ENCODE measurements around the gene KRTAP10-5. TPM values are rescaled to one million over a fixed set of nuclear protein-coding genes. Genes with fewer than 3 reads are reported as not detected.

The KRTAP10-5 gene
- total RNA-seq, 1 donor from 2014 or later: not detected

DNA sequence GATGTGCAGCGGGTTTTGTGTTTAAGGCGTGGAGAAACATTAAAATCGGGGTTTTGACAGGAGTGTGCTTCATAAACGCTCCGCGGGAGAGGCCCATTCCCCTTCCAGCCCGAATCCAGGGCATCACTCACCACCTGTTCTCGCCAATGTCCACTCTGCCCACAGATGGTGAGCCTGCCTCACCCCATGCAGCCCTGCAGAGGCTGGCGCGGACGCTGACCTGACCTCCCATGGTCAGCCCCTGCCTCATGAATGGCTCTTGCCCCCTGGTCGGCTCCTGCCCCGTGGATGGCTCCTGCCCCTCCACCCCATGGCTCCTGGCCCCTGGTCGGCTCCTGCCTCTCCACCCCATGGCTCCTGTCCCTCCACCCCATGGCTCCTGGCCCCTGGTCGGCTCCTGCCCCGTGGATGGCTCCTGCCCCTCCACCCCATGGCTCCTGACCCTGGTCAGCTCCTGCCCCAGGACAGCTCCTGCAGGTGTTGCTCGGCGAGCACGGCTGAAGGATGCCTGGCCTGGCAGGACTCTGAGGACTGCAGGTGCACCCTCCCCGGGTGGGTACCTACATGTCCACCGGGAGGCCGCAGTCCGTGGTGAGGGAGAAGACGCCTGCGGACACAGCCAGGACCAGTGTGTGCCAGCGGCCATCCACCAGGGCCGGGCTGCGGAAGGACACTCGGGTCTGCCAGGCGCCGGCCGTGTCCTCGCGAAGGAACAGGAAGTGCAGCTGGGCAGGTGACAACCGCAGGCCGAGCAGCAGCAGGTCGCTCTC, 47.1 kb downstream of the KRTAP10-5 start:
- no peak for TF ChIP-seq CTCF (IDR thresholded peaks at IDR 0.05; ENCODE audit: unreplicated experiment)
- Mint-ChIP-seq H3K4me3 (no peak overlapping the region), H3K36me3 (no peaks in the 10 kb centered on the region), H3K27me3 (ENCODE audit: low read depth) (no peaks in the 10 kb centered on the region), H3K9me3 (peaks cover 5% of the 10 kb centered on the region), H3K27ac (no peak overlapping the region), H3K4me1 (no peaks in the 10 kb centered on the region)
- DNase-seq (ENCODE audit: low spot score in 2 of 2, unreplicated experiment in 2 of 2): no peak

- TF ChIP-seq CTCF (IDR thresholded peaks at IDR 0.05; ENCODE audit: unreplicated experiment): no peak
- no peaks in the 10 kb centered on the region for H3K36me3 Mint-ChIP-seq
- H3K9me3 Mint-ChIP-seq: peaks cover 5% of the 10 kb centered on the region
- no peak overlapping the region for H3K4me3 Mint-ChIP-seq
- no peak for DNase-seq (ENCODE audit: low spot score in 2 of 2, unreplicated experiment in 2 of 2)
- no peaks in the 10 kb centered on the region for H3K27me3 Mint-ChIP-seq (ENCODE audit: low read depth)
- H3K27ac Mint-ChIP-seq: no peak overlapping the region
- H3K4me1 Mint-ChIP-seq: no peaks in the 10 kb centered on the region
Measured at GRCh38 chr21:44532712-44533111, 47.7 kb downstream of the KRTAP10-5 start.

DNA sequence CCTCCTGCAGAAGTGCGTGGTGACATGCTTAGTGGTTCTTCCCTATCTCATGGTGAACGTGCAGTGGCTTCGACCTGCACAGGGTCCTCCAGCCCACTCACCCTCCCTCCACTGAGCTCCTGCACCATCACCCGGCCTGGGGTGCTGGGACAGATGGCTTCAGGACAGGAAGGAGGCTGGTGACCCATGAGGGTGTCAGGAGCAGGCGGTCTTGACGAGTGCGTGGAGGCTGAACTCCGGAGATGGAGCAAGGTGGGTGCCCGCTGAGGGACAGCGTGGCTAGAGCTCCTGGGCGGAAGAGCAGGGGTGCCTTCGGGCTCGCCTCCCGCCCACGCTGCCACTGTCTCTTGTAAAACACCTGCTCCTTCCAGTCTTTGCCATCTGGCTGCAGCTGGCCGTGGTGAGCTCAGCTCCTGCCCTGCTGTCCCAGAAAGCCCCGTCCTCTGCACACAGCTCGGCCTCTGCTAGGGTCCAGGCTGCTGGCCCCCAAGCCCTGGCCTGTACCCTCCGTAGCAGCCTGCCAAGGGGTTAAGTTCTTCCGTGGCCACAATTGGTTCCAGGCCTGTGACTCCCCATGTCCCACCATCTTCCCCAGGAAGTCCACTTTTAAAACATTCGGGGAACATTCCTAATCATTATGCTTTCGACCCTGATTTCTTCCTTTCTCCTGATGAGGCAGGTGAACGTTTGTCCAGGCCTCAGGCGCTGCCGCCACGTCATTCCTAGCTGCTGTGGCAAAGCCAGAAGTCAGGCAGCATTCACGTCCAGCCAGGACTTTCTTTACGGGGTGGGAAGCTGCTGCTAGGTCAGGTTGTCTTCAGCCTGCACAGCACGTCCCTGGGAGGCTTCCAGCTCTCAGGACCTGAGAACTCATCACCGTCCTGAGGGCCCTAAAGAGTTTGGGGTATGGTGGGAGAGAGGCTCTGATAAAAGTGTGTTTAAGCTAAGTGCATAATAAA, 48.5 kb downstream of the KRTAP10-5 start:
- no peak overlapping the region for H3K27ac Mint-ChIP-seq
- no peak overlapping the region for H3K4me3 Mint-ChIP-seq
- no peaks in the 10 kb centered on the region for H3K9me3 Mint-ChIP-seq

DNA sequence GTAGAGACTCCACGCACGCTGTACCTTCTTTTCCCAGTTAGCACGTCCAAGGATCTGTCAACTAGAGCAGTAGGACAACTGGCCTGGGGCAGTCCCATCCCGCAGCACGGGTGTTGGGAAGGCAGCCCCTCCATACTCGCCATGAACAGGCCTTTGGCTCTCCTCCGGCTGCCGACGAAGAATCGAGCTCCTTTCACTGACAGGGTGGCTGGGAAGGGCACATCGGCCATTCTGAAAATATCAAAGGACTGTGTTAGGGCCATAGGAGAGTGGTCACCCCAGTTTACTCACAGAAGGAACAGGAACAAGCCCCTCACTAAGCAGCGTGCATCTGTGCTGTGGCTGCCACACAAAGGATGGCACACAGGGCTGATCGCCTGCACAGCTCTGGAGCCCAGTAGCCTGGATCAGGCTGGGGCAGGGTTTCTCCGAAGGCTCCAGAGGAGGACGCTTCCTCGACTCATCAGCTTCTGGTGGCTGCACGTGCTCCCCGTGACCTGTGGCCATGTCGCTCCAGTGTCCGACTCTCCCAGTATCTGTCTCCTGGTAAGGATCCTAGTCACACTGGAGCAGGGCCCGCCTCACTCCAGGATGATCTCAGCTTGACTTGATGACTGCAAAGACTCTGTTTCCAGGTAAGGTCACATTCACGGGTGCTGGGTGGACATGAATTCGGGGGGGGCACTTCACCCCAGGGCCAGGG, 49.4 kb downstream of the KRTAP10-5 start:
- Mint-ChIP-seq H3K4me1 (no peaks in the 10 kb centered on the region), H3K27ac (no peak overlapping the region), H3K9me3 (no peaks in the 10 kb centered on the region), H3K27me3 (ENCODE audit: low read depth) (no peaks in the 10 kb centered on the region), H3K36me3 (no peaks in the 10 kb centered on the region), H3K4me3 (no peak overlapping the region)
- TF ChIP-seq CTCF (IDR thresholded peaks at IDR 0.05; ENCODE audit: unreplicated experiment): no peak
- DNase-seq (ENCODE audit: low spot score in 2 of 2, unreplicated experiment in 2 of 2): no peak

More for the DNA sequence above, 48.5 kb downstream of the KRTAP10-5 start:
- H3K27me3 Mint-ChIP-seq (ENCODE audit: low read depth): no peaks in the 10 kb centered on the region
- no peaks in the 10 kb centered on the region for H3K4me1 Mint-ChIP-seq
- H3K36me3 Mint-ChIP-seq: no peaks in the 10 kb centered on the region
- DNase-seq (ENCODE audit: low spot score in 2 of 2, unreplicated experiment in 2 of 2): no peak
- no peak for TF ChIP-seq CTCF (IDR thresholded peaks at IDR 0.05; ENCODE audit: unreplicated experiment)

DNA sequence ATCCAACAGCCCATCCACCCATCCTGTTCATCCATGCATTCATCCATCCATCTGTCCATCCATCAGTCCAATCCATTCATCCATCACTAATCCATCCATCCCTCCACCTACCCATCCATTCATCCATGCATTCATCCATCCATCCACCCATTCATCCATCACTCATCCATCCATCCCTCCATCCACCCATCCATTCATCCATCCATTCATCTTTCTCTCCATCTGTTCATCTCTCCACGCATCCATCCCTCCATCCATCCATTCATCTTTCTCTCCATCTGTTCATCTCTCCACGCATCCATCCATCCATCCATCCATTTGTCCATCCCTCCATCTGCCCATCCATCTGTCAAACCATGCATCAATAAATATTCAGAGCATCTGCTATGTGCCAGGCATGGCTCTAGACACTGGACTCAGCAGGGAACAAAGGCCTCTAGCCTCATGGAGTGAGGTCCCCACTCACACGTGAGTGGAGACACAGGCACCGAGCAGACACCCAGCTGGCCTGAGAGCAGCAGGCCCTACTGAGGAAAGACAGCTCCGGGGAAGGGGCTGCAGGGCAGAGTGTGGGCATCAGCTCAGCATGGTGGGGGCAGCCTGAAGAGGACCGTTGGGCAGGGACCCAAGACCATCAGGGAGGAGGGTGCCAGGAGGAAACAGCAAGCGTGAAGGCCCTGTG, 50.0 kb downstream of the KRTAP10-5 start:
- no peaks in the 10 kb centered on the region for H3K4me1 Mint-ChIP-seq
- H3K36me3 Mint-ChIP-seq: no peaks in the 10 kb centered on the region
- H3K27ac Mint-ChIP-seq: no peak overlapping the region
- no peak for TF ChIP-seq CTCF (IDR thresholded peaks at IDR 0.05; ENCODE audit: unreplicated experiment)
- H3K9me3 Mint-ChIP-seq: no peaks in the 10 kb centered on the region
- DNase-seq (ENCODE audit: low spot score in 2 of 2, unreplicated experiment in 2 of 2): no peak
- no peak overlapping the region for H3K4me3 Mint-ChIP-seq
- H3K27me3 Mint-ChIP-seq (ENCODE audit: low read depth): no peaks in the 10 kb centered on the region

Data from mesothelial cell of epicardium (in vitro differentiated cells).